ENCODE results near the gene TUBGCP3.
A peak's percentile ranks its signal among the peaks of the same experiment; 100 is the strongest.

Gene TUBGCP3

GRCh38 chr13:112483299-112483698, 104.7 kb downstream of the TUBGCP3 start:
- no peak for DNase-seq (ENCODE audit: low read depth in 2 of 2)

GRCh38 chr13:112481458-112481857, 106.5 kb downstream of the TUBGCP3 start:
- peak in 1 of 2 experiments; percentile 2 for DNase-seq (ENCODE audit: low read depth in 2 of 2)

GRCh38 chr13:112479389-112479788, 108.6 kb downstream of the TUBGCP3 start:
- no peak for DNase-seq (ENCODE audit: low read depth in 2 of 2)

- no peak for DNase-seq (ENCODE audit: low read depth in 2 of 2)
These were observed 110.8 kb downstream of the TUBGCP3 start for GRCh38 chr13:112477070-112477619.

- DNase-seq (ENCODE audit: low read depth in 2 of 2): no peak
These were observed 112.1 kb downstream of the TUBGCP3 start for GRCh38 chr13:112475889-112476288.

- DNase-seq (ENCODE audit: low read depth in 2 of 2): no peak
These were observed 113.1 kb downstream of the TUBGCP3 start for GRCh38 chr13:112474869-112475268.

- no peak for DNase-seq (ENCODE audit: low read depth in 2 of 2)
These were observed 114.1 kb downstream of the TUBGCP3 start for GRCh38 chr13:112473818-112474217.

- DNase-seq (ENCODE audit: low read depth in 2 of 2): no peak
These were observed 118.7 kb downstream of the TUBGCP3 start for GRCh38 chr13:112469071-112469745.

- DNase-seq (ENCODE audit: low read depth in 2 of 2): no peak
These were observed 119.9 kb downstream of the TUBGCP3 start for GRCh38 chr13:112468069-112468468.

- no peak for DNase-seq (ENCODE audit: low read depth in 2 of 2)
These were observed 120.7 kb downstream of the TUBGCP3 start for GRCh38 chr13:112467236-112467635.

GRCh38 chr13:112466132-112467058, 121.6 kb downstream of the TUBGCP3 start:
- no peak for DNase-seq (ENCODE audit: low read depth in 2 of 2)

GRCh38 chr13:112465251-112466131, 122.5 kb downstream of the TUBGCP3 start:
- no peak for DNase-seq (ENCODE audit: low read depth in 2 of 2)

GRCh38 chr13:112464720-112465119, 123.2 kb downstream of the TUBGCP3 start:
- DNase-seq (ENCODE audit: low read depth in 2 of 2): no peak

- DNase-seq (ENCODE audit: low read depth in 2 of 2): no peak
These were observed 125.5 kb downstream of the TUBGCP3 start for GRCh38 chr13:112462408-112462807.

- DNase-seq (ENCODE audit: low read depth in 2 of 2): no peak
These were observed 130.5 kb downstream of the TUBGCP3 start for GRCh38 chr13:112457485-112457884.

- no peak for DNase-seq (ENCODE audit: low read depth in 2 of 2)
These were observed 130.9 kb downstream of the TUBGCP3 start for GRCh38 chr13:112457081-112457480.

- no peak for DNase-seq (ENCODE audit: low read depth in 2 of 2)
These were observed 131.6 kb downstream of the TUBGCP3 start for GRCh38 chr13:112456138-112457056.

GRCh38 chr13:112455476-112456059, 132.4 kb downstream of the TUBGCP3 start:
- DNase-seq (ENCODE audit: low read depth in 2 of 2): no peak

GRCh38 chr13:112454648-112455334, 133.2 kb downstream of the TUBGCP3 start:
- DNase-seq (ENCODE audit: low read depth in 2 of 2): no peak
